CD14-positive monocyte (primary cell): ENCODE results near the gene ATP8B3. TPM values are rescaled to one million over a fixed set of nuclear protein-coding genes. Genes with fewer than 3 reads are reported as not detected.

ENCODE experiments used
- DNase-seq, 3 donors: peaks; one replicate each; pipeline ENCODE4 v3.0.0-alpha.2; 2011 to 2022
- H2AFZ ChIP-seq: 2 replicates; pipeline ENCODE4 v1.6.0; 2012; ENCODE audit warnings: mild to moderate bottlenecking, low read depth, low read length, inconsistent platforms; ENCODE audit not compliant: insufficient read depth, poor library complexity, severe bottlenecking
- H3K27ac ChIP-seq, 2 donors: 1 replicate in 1 of 2; 2 replicates in 1 of 2; pipeline ENCODE4 v1.5.1; 2012 to 2013; ENCODE audit warnings: low read length in 2 of 2, control low read depth in 1 of 2, inconsistent platforms in 1 of 2, low read depth in 1 of 2, mild to moderate bottlenecking in 1 of 2
- H3K27me3 ChIP-seq, 2 donors: one replicate each; pipeline versions ENCODE4 v1.6.0 to v1.6.1; 2011 to 2013; ENCODE audit warnings: low read length in 2 of 2; ENCODE audit not compliant: control insufficient read depth in 2 of 2, insufficient read depth in 2 of 2
- H3K36me3 ChIP-seq, 2 donors: replicated peaks in 1 of 2; 1 replicate in 1 of 2; 2 replicates in 1 of 2; pipeline versions ENCODE4 v1.5.1 to v1.6.1; 2012 to 2013; ENCODE audit warnings: low read length in 2 of 2, control low read depth in 1 of 2, inconsistent platforms in 1 of 2, mild to moderate bottlenecking in 1 of 2; ENCODE audit not compliant: insufficient read depth in 2 of 2, control insufficient read depth in 1 of 2
- H3K4me1 ChIP-seq, 2 donors: 1 replicate in 1 of 2; 2 replicates in 1 of 2; pipeline versions ENCODE4 v1.5.1 to v1.6.1; 2012 to 2013; ENCODE audit warnings: low read length in 2 of 2, control low read depth in 1 of 2, inconsistent platforms in 1 of 2, mild to moderate bottlenecking in 1 of 2, moderate library complexity in 1 of 2; ENCODE audit not compliant: insufficient read depth in 2 of 2, control insufficient read depth in 1 of 2
- H3K4me2 ChIP-seq: replicated peaks from 2 replicates; pipeline ENCODE3; 2012; ENCODE audit warnings: low read length, moderate library complexity, mild to moderate bottlenecking; ENCODE audit not compliant: poor library complexity, severe bottlenecking; ENCODE audit errors: extremely low read depth
- H3K4me3 ChIP-seq, 3 experiments: fragments of 200-600 bp in 1 of 3; sonication (generic) in 1 of 3; replicated peaks in 1 of 3; 1 replicate in 2 of 3; 2 replicates in 1 of 3; pipeline ENCODE4 v1.5.1; 2011 to 2013; ENCODE audit warnings: low read length in 3 of 3, mild to moderate bottlenecking in 3 of 3, control low read depth in 2 of 3, low read depth in 2 of 3, inconsistent platforms in 1 of 3, moderate library complexity in 1 of 3
- H3K79me2 ChIP-seq: 2 replicates; pipeline ENCODE4 v1.6.0; 2012; ENCODE audit warnings: mild to moderate bottlenecking, control low read depth, inconsistent platforms, low read length, moderate library complexity; ENCODE audit not compliant: insufficient read depth
- H3K9ac ChIP-seq: 2 replicates; pipeline ENCODE4 v1.6.0; 2017; ENCODE audit warnings: low read length, mild to moderate bottlenecking; ENCODE audit not compliant: insufficient read depth, poor library complexity, severe bottlenecking
- H3K9me3 ChIP-seq, 2 donors: replicated peaks in 1 of 2; 1 replicate in 1 of 2; 2 replicates in 1 of 2; pipeline versions ENCODE4 v1.5.1 to v1.6.1; 2012 to 2013; ENCODE audit warnings: low read length in 2 of 2, control low read depth in 1 of 2; ENCODE audit not compliant: control insufficient read depth in 1 of 2, insufficient read depth in 1 of 2
- H4K20me1 ChIP-seq: 2 replicates; pipeline ENCODE4 v1.6.0; 2012; ENCODE audit warnings: mild to moderate bottlenecking, low read length, control low read depth, moderate library complexity; ENCODE audit not compliant: insufficient read depth
- H3K27ac Mint-ChIP-seq, 7 donors: one replicate each; pipeline ENCODE4 v1.8.0; 2020; ENCODE audit warnings: mild to moderate bottlenecking in 7 of 7, mixed read lengths in 7 of 7, moderate library complexity in 6 of 7, inconsistent platforms in 2 of 7
- H3K27me3 Mint-ChIP-seq, 3 donors: one replicate each; pipeline ENCODE4 v1.8.0; 2021 to 2022; ENCODE audit warnings: low read depth in 3 of 3, mild to moderate bottlenecking in 3 of 3, mixed read lengths in 3 of 3, moderate library complexity in 3 of 3, inconsistent platforms in 1 of 3
- H3K36me3 Mint-ChIP-seq, 2 donors: one replicate each; pipeline ENCODE4 v1.8.0; 2020; ENCODE audit warnings: mixed read lengths in 2 of 2, inconsistent platforms in 1 of 2, mild to moderate bottlenecking in 1 of 2
- H3K4me1 Mint-ChIP-seq: one replicate; pipeline ENCODE4 v1.8.0; 2020; ENCODE audit warnings: mild to moderate bottlenecking, mixed read lengths
- H3K4me3 Mint-ChIP-seq, 2 donors: one replicate each; pipeline ENCODE4 v1.8.0; 2020; ENCODE audit warnings: mild to moderate bottlenecking in 2 of 2, mixed read lengths in 2 of 2, moderate library complexity in 1 of 2
- H3K9me3 Mint-ChIP-seq, 7 donors: one replicate each; pipeline ENCODE4 v1.8.0; 2020 to 2022; ENCODE audit warnings: mixed read lengths in 7 of 7, mild to moderate bottlenecking in 6 of 7, moderate library complexity in 6 of 7, inconsistent platforms in 2 of 7
- CTCF ChIP-seq: fragments of 200-600 bp; IDR thresholded peaks from one replicate; pipeline ENCODE4 v1.8.0; 2022; ENCODE audit warnings: antibody characterized with exemption, mild to moderate bottlenecking
- WGBS: methylation state at CpG from one replicate; pipeline ENCODE4 v1.1.5; 2013; ENCODE audit warnings: missing lambda C conversion rate; ENCODE audit not compliant: insufficient coverage; 5-methylcytosine and 5-hydroxymethylcytosine counted together
- intact Hi-C, 2 donors: fragments of 100-400 bp; cut with micrococcal nuclease; formaldehyde crosslinking; loops; one replicate each; pipeline versions ENCODE4 v1.15.0 to v1.15.1; 2023
- polyA plus RNA-seq, 3 donors: library from polyadenylated mRNA; depleted of rRNA in 1 of 3; unstranded in 2 of 3; stranded (reverse) in 1 of 3; fragments of 300-500 nt in 2 of 3; fragments of >200 nt in 1 of 3; fragmentation: Illumina TruSeq in 2 of 3; gene quantifications; 1 replicate in 2 of 3; 2 replicates in 1 of 3; pipeline ENCODE4 v1.2.3, GENCODE V29; 2012 to 2021

ATP8B3 gene
- polyA plus RNA-seq, 3 donors = 1.6 to 8.2 (median 1.8) TPM

- H3K9ac ChIP-seq = no peak overlapping the region
- Mint-ChIP-seq H3K27ac (no peak overlapping the region), H3K4me3 (peak overlapping the region in 1 of 2 donors; percentile 81)
These were observed 53.9 kb downstream of the ATP8B3 start for GRCh38 chr19:1758231-1758577.

GRCh38 chr19:1757468-1758230, 54.4 kb downstream of the ATP8B3 start:
- Mint-ChIP-seq H3K27ac (no peak overlapping the region), H3K9me3 (peaks cover 0 to 21% (median 6%) of the 10 kb centered on the region in 7 donors), H3K4me3 (peak overlapping the region in 1 of 2 donors; percentile 81), H3K36me3 (peaks cover 0 to 2% of the 10 kb centered on the region in 2 donors), H3K27me3 (peaks cover 77 to 90% (median 82%) of the 10 kb centered on the region in 3 donors), H3K4me1 (no peaks in the 10 kb centered on the region)
- Histone ChIP-seq H3K9me3 (peaks cover 0 to 29% of the 10 kb centered on the region in 2 donors), H3K4me2 (no peak overlapping the region), H3K4me3 (no peak overlapping the region), H4K20me1 (no peaks in the 10 kb centered on the region), H3K4me1 (no peaks in the 10 kb centered on the region), H3K36me3 (no peaks in the 10 kb centered on the region), H3K79me2 (no peaks in the 10 kb centered on the region), H3K27me3 (peaks cover 44 to 84% of the 10 kb centered on the region in 2 donors), H2AFZ (no peak overlapping the region), H3K9ac (no peak overlapping the region), H3K27ac (no peak overlapping the region)
- under 1% methylated on average over 82 of the region's 86 CpGs for WGBS
- no peak for TF ChIP-seq CTCF
- no peak for DNase-seq
- intact Hi-C loops = no loop called here

More at GRCh38 chr19:1758231-1758577, 53.9 kb downstream of the ATP8B3 start:
- Mint-ChIP-seq H3K4me1 (no peaks in the 10 kb centered on the region), H3K9me3 (peaks cover 0 to 23% (median 10%) of the 10 kb centered on the region in 7 donors), H3K27me3 (peaks cover 78 to 90% (median 82%) of the 10 kb centered on the region in 3 donors), H3K36me3 (peaks cover 0 to 4% of the 10 kb centered on the region in 2 donors)
- Histone ChIP-seq H3K9me3 (peaks cover 0 to 31% of the 10 kb centered on the region in 2 donors), H3K27ac (no peak overlapping the region), H3K4me1 (no peaks in the 10 kb centered on the region), H3K4me3 (no peak overlapping the region), H3K36me3 (no peaks in the 10 kb centered on the region), H3K79me2 (no peaks in the 10 kb centered on the region), H4K20me1 (no peaks in the 10 kb centered on the region), H3K27me3 (peaks cover 44 to 85% of the 10 kb centered on the region in 2 donors), H2AFZ (no peak overlapping the region), H3K4me2 (no peak overlapping the region)
- WGBS = 0% methylated on average over 3 of the region's 10 CpGs
- DNase-seq = no peak
- intact Hi-C loops = no loop called here
- TF ChIP-seq CTCF = no peak
